Spinal cord (tissue), 10 donors: Measurements from ENCODE around the gene C16orf96. TPM values are rescaled to one million over a fixed set of nuclear protein-coding genes. Genes with fewer than 3 reads are reported as not detected.
A peak's percentile ranks its signal among the peaks of the same experiment; 100 is the strongest.

Experiments
- DNase-seq, 6 donors: peaks; one replicate each; pipeline versions ENCODE4 v3.0.0 to v3.0.0-alpha.2; 2013 to 2015; ENCODE audit warnings: low spot score in 6 of 6, low read depth in 4 of 6
- H3K27ac ChIP-seq: one replicate; pipeline ENCODE4 v1.5.1; 2013; ENCODE audit warnings: low read depth, low read length, control low read depth
- H3K27me3 ChIP-seq: one replicate; pipeline ENCODE4 v1.6.1; 2013; ENCODE audit warnings: low read length; ENCODE audit not compliant: control insufficient read depth, insufficient read depth
- H3K36me3 ChIP-seq: one replicate; pipeline ENCODE4 v1.6.1; 2013; ENCODE audit warnings: low read length; ENCODE audit not compliant: control insufficient read depth, insufficient read depth
- H3K4me1 ChIP-seq: one replicate; pipeline ENCODE4 v1.6.1; 2013; ENCODE audit warnings: low read length; ENCODE audit not compliant: control insufficient read depth, insufficient read depth
- H3K4me3 ChIP-seq: one replicate; pipeline ENCODE4 v1.5.1; 2013; ENCODE audit warnings: low read depth, low read length, control low read depth
- H3K9me3 ChIP-seq: one replicate; pipeline ENCODE4 v1.6.1; 2013; ENCODE audit warnings: low read length; ENCODE audit not compliant: control insufficient read depth, insufficient read depth
- WGBS: methylation state at CpG from one replicate; pipeline ENCODE4 v1.1.5; 2013; ENCODE audit warnings: missing lambda C conversion rate; ENCODE audit not compliant: insufficient coverage; 5-methylcytosine and 5-hydroxymethylcytosine counted together
- polyA plus RNA-seq, 2 donors: library from polyadenylated mRNA; unstranded; fragments of 120-200 nt; gene quantifications; one replicate each; pipeline ENCODE4 v1.2.1, GENCODE V29; 2013; ENCODE audit not compliant: insufficient read length in 2 of 2
- total RNA-seq, 2 donors: library from RNA; depleted of rRNA in 1 of 2; stranded (reverse); fragments of 120-200 nt in 1 of 2; fragments of >200 nt in 1 of 2; gene quantifications; one replicate each; pipeline versions ENCODE4 v1.2.3 to v1.2.4, GENCODE V29; 2013 to 2014
- donor health status: healthy.

C16orf96 gene
- total and polyA plus RNA-seq, 4 donors = 0.50 to 0.74 (median 0.60) TPM

DNA sequence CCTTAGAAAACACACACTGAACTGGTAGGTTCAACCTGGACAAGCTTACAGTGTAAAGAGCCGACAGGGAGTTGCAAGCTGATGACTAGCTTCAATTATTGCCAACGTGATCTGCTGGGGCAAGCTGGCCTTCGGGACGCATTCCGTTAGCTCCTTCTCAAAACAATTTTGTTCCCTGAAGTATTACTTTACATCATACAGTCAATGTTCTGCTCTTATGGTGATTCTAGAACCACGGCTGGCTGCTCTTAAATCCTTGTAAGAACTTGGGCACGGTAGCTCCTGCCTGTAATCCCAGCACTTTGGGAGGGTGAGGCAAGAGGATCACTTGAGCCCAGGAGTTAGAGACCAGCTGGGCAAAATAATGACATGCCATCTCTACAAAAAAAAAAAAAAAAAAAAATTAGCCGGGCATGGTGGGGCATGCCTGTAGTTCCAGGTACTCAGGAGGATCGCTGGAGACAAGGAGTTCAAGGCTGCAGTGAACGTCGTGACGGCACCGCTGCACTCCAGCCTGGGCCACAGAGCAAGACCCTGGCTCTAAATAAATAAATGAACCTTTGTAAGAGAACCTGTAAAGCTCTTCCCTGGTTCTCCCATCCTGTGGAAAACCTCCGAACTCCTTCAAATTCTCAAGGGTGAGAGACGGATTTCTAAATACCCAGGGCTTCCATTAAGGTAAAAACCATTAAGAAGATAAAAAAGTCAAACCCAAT lies 19.6 kb upstream of the C16orf96 start:
- Histone ChIP-seq H3K27me3 (no peaks in the 10 kb centered on the region), H3K4me1 (peaks cover 49% of the 10 kb centered on the region), H3K9me3 (peaks cover 2% of the 10 kb centered on the region), H3K27ac (no peak overlapping the region), H3K4me3 (no peak overlapping the region), H3K36me3 (peaks cover 15% of the 10 kb centered on the region)
- no peak for DNase-seq
- WGBS = 86% methylated on average over 9 of the region's 15 CpGs

DNA sequence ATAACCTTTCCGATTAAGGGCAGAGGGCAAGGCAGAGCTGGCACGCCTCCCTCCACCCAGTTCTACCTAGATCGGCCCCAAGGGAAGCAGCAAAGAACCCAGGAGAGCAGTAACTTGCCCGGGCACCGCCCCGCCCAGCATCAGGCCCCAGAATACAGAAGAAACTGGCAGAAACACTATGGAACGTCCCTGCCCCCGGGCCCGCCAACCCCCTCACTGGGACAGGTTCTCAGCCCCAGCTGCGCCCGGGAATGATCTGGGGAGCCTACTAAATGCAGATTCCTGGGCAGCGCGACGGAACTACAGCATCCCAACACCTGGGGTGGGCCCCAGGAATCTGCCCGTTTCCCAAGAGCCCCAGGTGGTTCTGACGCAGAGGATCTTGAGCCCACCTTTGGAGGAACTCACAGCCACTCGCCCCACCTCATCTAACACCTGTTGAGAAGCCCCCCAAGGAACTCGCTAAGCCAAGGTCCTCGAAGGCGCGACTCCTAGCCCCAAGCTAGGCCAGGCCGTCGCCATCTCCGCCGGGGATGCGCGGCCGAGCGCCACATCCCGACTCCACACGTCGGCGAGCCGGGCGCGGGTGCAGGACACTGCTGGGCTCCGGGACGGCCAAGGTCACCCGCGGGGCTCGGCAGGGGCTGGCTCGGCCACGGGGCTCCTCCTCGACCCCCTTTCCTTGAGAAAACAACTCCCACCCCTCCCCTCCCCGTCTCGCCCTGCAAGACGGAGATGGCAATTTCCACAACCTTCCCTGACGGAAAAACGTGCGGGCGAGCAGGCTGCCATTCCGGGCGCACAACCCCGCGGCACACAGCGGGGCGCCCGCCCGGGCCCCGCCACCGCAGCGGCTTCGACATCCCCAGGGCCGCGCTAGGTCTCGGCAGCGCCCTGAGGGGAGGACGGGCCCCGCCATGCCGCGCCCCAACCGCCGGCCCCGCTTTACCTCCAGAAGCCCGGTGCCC lies 18.5 kb upstream of the C16orf96 start:
- peak overlapping the region; percentile 40 for H3K27ac ChIP-seq

GRCh38 chr16:4538350-4539235 lies 17.5 kb upstream of the C16orf96 start, which contains the start of gene CDIP1:
Gene CDIP1 (minus strand): TSS chr16:4538773. CDS start chr16:4514130, 24,643 bp downstream.
- Histone ChIP-seq H3K27me3 (no peaks in the 10 kb centered on the region), H3K4me1 (peaks cover 34% of the 10 kb centered on the region)
- WGBS = 0% methylated on average over 58 of the region's 67 CpGs

More for the DNA sequence above, 18.5 kb upstream of the C16orf96 start:
- Histone ChIP-seq H3K36me3 (peaks cover 13% of the 10 kb centered on the region), H3K4me1 (peaks cover 38% of the 10 kb centered on the region), H3K27me3 (no peaks in the 10 kb centered on the region), H3K4me3 (peak overlapping the region; percentile 62), H3K9me3 (peaks cover 2% of the 10 kb centered on the region)
- DNase-seq = peak in 2 of 6 donors; percentile 29 to 34
- WGBS = 2% methylated on average over 74 of the region's 75 CpGs

DNA sequence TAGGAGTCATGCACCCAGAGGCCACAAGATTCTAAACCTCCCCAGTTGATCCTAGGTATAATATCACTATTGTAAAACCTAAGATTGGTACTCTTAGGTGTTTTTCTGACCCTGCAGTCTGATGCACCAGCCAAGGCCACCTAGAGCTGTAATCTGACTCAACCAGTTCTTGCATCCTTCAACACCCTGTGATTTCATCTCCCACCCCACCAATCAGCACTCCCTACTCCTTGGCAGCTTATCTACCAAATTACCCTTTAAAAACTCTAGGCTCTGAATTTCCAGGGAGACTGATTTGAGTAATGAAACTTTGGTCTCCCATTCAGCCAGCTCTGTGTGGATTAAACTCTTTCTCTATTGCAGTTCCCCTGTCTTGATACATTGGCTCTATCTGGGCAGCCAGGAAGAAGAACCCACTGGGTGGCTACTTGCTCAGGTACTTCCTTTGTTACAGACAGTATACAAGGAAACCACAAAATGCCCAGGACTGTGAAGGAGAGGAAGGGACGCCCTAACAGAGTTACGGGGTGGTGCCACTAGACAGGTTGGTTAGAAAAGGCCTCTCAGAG lies 16.3 kb upstream of the C16orf96 start:
- WGBS = 95% methylated on average over 2 of the region's 2 CpGs
- Histone ChIP-seq H3K36me3 (peaks cover 6% of the 10 kb centered on the region), H3K27me3 (no peaks in the 10 kb centered on the region), H3K9me3 (peaks cover 2% of the 10 kb centered on the region), H3K27ac (no peak overlapping the region), H3K4me3 (no peak overlapping the region), H3K4me1 (peaks cover 23% of the 10 kb centered on the region)
- no peak for DNase-seq

More at GRCh38 chr16:4538350-4539235, 17.5 kb upstream of the C16orf96 start, which contains the start of gene CDIP1:
- peak within 1 kb of the TSS; percentile 83 for H3K27ac ChIP-seq
- H3K36me3 ChIP-seq = peaks cover 9% of the 10 kb centered on the region
- H3K4me3 ChIP-seq = peak within 1 kb of the TSS; percentile 62
- peak; percentile 94 to 99 (median 95) for DNase-seq
- peaks cover 2% of the 10 kb centered on the region for H3K9me3 ChIP-seq

DNA sequence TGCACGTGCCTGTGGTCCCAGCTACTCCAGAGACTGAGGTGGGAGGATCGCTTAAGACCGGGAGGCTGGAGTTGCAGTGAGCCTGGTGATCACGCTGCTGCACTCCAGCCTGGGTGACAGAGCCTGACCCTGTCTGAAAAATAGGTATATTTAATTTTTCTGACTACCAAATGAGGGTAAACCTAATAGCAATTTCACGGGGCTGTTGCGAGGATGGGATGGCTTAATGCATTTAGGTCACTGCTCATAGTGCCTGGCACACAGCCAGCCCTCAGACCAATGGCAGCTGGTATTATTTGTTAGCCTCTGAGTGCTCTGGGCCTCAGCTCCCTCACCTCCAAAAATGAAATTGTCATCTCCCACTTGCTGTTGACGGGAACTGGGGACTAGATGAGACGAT lies 11.7 kb upstream of the C16orf96 start:
- no peak for DNase-seq
- Histone ChIP-seq H3K4me1 (peaks cover 5% of the 10 kb centered on the region), H3K27me3 (no peaks in the 10 kb centered on the region), H3K36me3 (no peaks in the 10 kb centered on the region), H3K9me3 (peaks cover 2% of the 10 kb centered on the region), H3K4me3 (no peak overlapping the region), H3K27ac (no peak overlapping the region)
- 87% methylated on average over 4 of the region's 8 CpGs for WGBS

- peaks cover 5% of the 10 kb centered on the region for H3K4me1 ChIP-seq
- H3K9me3 ChIP-seq = no peaks in the 10 kb centered on the region
- H3K4me3 ChIP-seq = no peak overlapping the region
- H3K36me3 ChIP-seq = no peaks in the 10 kb centered on the region
- H3K27ac ChIP-seq = no peak overlapping the region
- no peaks in the 10 kb centered on the region for H3K27me3 ChIP-seq
- DNase-seq = no peak
- WGBS = 90% methylated on average over 13 of the region's 13 CpGs
Measured at GRCh38 chr16:4548124-4548523, 8.0 kb upstream of the C16orf96 start.

- Histone ChIP-seq H3K9me3 (no peaks in the 10 kb centered on the region), H3K4me3 (no peak overlapping the region), H3K27me3 (no peaks in the 10 kb centered on the region), H3K36me3 (no peaks in the 10 kb centered on the region), H3K4me1 (peaks cover 5% of the 10 kb centered on the region), H3K27ac (no peak overlapping the region)
- WGBS = 78% methylated on average over 3 of the region's 4 CpGs
- DNase-seq = peak in 1 of 6 donors; percentile 45
Measured at GRCh38 chr16:4550591-4550990, 5.5 kb upstream of the C16orf96 start.

DNA sequence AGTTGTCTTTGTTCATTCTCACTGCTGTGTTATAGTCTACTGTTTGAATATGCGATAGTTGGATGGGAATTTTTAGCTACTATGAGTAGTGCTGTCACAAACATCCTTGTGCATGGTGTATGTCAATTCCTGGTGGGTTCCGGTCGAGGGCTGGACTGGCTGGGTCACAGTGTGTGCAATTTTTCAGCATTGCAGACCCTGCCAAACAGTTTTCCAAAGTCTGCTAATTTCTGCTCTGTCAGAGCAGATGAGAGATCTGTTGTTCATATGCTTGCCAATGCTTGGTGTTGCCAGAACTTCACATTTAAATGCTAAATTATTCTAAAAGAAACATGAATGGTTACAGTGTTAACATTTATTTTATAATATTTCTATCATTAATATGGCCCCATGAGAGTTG lies 3.6 kb upstream of the C16orf96 start:
- H3K4me3 ChIP-seq = no peak overlapping the region
- H3K36me3 ChIP-seq = no peaks in the 10 kb centered on the region
- no peak overlapping the region for H3K27ac ChIP-seq
- H3K27me3 ChIP-seq = no peaks in the 10 kb centered on the region
- WGBS = 74% methylated on average over 3 of the region's 3 CpGs
- peaks cover 5% of the 10 kb centered on the region for H3K4me1 ChIP-seq
- peak in 1 of 6 donors; percentile 89 for DNase-seq
- H3K9me3 ChIP-seq = no peaks in the 10 kb centered on the region
